Neural progenitor cell (in vitro differentiated cells): ENCODE results near the gene AJAP1.

ENCODE experiments used
- EZH2 ChIP-seq: fragments of 200-600 bp; sonication (generic); IDR thresholded peaks from 2 replicates; pipeline ENCODE4 v1.6.1; 2017; ENCODE audit warnings: antibody characterized with exemption, mild to moderate bottlenecking, moderate library complexity
- EZH2phosphoT487 ChIP-seq: fragments of 200-600 bp; sonication (generic); IDR thresholded peaks from 2 replicates; pipeline ENCODE4 v1.6.1; 2017; ENCODE audit warnings: antibody characterized with exemption
- TF ChIP-seq, protein P1 (sequence below): fragments of 200-600 bp; sonication (generic); IDR thresholded peaks from 2 replicates; pipeline ENCODE4 v1.5.1; 2017; ENCODE audit warnings: antibody characterized with exemption, mild to moderate bottlenecking

- no peak for TF ChIP-seq EZH2phosphoT487
- no peak for TF ChIP-seq EZH2
- TF ChIP-seq, protein P1, sequence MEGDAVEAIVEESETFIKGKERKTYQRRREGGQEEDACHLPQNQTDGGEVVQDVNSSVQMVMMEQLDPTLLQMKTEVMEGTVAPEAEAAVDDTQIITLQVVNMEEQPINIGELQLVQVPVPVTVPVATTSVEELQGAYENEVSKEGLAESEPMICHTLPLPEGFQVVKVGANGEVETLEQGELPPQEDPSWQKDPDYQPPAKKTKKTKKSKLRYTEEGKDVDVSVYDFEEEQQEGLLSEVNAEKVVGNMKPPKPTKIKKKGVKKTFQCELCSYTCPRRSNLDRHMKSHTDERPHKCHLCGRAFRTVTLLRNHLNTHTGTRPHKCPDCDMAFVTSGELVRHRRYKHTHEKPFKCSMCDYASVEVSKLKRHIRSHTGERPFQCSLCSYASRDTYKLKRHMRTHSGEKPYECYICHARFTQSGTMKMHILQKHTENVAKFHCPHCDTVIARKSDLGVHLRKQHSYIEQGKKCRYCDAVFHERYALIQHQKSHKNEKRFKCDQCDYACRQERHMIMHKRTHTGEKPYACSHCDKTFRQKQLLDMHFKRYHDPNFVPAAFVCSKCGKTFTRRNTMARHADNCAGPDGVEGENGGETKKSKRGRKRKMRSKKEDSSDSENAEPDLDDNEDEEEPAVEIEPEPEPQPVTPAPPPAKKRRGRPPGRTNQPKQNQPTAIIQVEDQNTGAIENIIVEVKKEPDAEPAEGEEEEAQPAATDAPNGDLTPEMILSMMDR: no peak
These were observed 74.1 kb downstream of the AJAP1 start for GRCh38 chr1:4728319-4729089.
